Umbilical cord (tissue), 2 donors: ENCODE measurements around the gene SBF2. TPM values are rescaled to one million over a fixed set of nuclear protein-coding genes. Genes with fewer than 3 reads are reported as not detected.
A peak's percentile ranks its signal among the peaks of the same experiment; 100 is the strongest.

ENCODE experiments used
- DNase-seq: peaks from one replicate; pipeline ENCODE4 v3.0.0-alpha.2; 2015; ENCODE audit warnings: low spot score
- total RNA-seq: library from RNA; depleted of rRNA; stranded (reverse); fragments of >200 nt; gene quantifications from one replicate; pipeline ENCODE4 v1.2.3, GENCODE V29; 2014; ENCODE audit warnings: low replicate concordance; ENCODE audit not compliant: insufficient read depth

The SBF2 gene
- total RNA-seq, 1 donor from 2014 or later, result 85.7 TPM

DNA sequence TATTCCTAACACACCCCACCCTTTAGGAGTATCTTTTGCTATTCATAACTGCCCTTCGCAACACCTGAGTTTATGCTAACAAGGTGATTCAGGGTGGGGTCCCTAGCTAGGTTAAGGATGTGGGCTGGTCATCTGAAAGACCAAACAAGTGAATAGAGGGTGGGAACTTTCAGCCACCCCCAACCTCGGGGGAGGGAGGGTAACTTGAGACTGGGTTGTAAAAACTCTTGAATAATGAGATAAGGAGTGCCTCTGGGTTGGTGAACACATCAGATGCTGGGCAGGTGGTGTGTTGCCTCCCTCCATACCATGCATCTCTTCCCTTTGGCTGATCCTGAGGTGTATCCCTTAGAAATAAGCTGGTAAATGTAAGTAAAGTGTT lies 518.6 kb downstream of the SBF2 start:
- no peak for DNase-seq

DNA sequence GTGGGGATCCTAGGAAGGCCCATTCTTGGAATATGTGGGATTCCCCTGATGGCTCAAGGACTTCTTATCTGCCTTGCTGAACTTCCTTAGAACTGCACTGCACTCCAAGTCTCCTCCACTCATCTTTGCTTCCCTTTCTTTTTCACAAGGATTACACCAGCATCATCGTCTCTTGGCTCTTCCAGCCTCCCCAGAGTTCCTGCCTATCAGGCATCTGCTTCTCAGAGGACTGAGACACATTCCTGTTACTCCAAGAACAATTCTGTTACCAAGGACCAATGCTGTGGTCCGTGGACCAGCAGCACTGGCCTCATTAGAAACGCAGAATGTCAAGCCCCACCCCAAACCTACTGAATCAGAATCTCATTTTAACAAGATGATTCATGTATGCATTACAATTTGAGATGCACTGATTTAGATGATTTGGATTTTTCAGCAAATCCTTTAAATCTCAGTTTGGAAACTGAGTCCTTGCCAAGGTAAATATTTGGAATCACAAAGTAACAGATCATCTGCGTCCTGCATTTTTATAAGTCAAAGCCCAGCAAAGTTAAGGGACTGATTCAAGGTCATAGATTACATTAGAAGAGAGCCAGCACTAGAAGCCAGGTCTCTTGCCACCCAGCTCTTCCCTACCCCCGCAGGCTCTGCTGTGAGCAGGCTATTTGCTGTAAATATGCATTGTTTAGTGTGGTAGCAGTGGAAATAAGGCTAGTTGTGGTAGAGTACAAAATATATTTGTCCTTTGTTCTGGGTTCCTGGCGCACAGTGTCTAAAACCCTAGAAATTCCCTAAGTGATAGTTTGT lies 519.2 kb downstream of the SBF2 start:
- DNase-seq, result peak; percentile 77

DNA sequence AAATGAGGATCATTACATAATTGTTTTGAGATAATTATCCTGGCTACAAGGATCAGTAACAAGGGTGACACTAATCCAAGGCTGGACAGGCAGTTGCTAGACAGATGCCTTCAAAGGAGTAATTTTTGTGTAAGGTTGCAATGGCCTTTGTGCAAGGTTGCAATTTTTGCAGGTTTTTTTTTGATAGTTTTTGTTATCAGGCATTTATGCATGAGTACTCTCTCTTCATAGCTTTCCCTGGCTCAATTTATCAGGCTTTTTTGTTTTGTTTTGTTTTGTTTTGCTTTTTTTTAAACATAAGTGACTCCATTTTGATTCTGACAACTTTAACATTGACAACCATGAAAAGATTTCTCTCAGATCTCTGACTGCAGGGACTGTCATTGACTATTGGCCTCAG lies 519.9 kb downstream of the SBF2 start:
- DNase-seq, result no peak

DNA sequence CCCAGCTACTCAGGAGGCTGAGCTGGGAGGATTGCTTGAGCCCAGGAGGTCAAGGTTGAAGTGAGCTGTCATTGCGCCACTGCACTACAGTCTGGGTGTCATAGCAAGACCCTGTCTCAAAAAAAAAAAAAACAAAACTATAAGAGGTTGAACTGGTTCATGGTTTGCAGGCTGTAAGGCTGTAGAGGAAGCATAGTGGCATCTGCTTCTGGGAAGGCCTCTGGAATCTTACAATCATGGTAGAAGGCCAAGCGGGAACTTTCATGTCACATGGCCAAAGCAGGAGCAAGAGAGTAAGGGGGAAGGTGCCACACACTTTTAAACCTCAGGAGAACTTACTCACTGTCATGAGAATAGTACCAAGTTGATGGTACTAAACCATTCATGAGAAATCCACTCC lies 520.5 kb downstream of the SBF2 start:
- DNase-seq, result no peak

DNA sequence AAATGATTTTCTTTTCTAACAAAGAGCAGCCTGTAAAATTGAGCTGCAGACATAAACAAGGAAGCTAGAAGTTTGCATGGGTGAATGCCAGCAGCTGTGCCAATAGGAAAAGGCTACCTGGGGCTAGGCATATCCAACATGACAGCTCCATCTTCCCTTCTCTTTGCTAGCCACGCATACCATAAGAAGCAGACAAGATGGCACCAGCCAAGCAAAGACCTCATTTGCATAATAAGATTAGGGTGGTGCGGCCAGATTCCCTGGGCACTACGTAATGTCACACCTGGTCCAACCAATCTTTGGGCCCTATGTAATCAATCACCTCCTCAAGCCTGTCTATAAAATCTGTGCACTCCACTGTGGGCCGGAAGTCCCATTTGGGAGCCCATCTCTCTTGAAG lies 521.8 kb downstream of the SBF2 start:
- no peak for DNase-seq

DNA sequence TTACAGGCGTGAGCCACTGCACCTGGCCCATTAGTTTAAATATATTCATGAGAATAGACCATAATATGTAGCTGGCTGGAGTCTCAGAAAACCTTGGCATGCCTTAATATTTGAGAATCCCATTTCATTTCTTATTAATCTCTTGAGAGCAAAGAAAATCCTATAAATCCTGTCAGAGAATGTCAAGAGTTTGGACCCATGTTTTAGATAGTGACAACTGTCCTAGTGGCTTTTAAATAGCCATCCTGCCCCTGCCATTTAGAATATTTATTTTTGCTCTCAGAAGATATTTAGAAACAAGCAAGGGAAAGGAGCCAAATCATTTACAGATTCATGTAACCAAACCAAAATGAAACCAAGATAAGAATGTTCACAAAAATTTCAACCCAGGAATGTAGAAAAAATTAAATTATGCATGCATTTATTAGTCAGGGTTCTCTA lies 522.9 kb downstream of the SBF2 start:
- no peak for DNase-seq

DNA sequence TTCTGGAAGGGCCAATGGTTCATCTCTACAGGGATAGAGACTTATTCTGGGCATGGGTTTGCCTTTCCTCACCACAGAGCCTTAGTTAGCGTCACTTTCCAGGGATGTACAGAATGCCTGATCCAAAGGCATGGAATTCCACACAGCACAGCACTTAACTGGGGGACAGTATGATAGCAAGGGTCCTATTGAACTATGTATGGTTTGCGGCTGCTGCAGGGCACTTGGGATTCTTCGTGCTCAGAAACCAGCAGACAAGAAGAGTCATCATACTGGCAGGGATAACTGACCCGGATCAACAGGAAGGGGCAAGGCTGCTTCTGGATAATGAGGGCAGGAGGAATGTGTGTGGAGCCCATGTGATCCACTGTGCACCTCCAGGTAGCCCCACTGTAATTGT lies 524.4 kb downstream of the SBF2 start:
- DNase-seq, result no peak

DNA sequence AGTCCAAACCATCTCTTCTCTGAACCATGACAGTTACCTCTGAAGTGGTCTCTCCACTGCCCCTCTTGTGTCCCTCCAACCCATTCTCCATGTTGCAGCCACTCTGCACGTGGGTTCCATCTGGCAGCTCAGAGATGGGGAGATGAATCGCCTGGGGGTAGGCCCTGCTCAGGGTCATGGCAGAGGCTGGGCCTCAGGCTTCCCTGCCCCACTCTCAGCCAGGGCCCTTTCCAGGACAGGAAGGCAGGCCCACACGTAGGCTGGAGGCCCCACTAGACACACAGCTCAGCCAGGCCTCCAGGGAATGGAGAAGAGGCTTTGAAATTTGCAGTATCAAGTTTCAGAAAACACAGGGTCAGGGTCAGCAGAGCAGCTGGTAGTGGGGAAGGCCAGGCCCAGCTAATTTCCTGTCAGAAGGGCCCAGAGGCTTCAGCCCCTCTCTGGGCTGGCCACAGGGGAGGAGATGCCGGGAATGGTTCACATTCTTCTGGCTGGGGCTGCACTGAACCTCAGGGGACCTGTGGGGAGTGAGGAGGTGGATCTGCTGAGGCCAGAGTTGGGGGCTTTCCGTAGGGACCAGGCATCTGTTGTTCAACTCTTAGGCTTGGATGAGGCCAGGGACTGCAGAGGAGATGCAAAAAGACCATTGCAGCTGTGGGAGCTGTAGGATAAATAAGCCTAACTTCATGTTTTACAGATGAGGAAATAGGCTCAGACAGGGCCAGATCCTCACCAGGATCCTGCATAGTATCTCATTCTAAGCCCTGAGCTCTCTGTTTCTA lies 528.5 kb downstream of the SBF2 start:
- DNase-seq, result peak; percentile 87

DNA sequence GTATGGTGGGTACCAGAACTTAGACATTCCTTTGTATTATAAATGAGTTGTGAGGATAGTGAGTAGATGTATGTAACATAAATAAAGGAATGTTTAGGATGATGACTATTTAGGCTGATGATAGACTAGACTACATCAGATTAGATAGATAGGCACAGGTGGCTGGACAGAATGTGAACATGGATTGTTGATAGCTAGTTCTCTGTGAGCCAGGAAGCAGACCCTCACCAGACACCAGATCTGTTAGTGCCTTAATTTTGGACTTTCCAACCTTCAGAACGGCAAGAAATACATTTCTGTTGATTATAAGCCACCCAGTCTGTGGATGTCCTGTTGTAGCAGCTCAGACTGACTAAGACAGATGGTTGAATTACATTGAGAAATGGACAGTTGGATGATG lies 530.7 kb downstream of the SBF2 start:
- no peak for DNase-seq

DNA sequence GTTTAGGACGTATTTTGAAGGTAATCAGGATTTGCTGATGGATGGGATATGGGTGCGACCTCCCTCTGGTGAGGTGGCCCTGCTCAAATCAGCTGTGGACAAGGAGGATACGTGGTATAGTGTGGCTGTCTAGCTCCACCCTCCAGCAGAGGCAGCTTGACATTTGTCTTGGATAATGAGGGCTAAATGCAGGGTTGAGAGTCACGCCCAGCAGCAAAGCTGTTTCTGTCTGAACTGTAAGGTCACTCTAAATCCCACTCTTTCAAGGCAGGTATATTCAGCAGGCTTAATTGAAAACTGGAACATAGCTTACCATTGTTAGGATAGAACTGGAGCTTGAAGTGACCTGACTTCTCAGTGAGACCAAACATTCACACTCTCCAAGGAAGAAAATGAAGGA lies 531.5 kb downstream of the SBF2 start:
- DNase-seq, result no peak

DNA sequence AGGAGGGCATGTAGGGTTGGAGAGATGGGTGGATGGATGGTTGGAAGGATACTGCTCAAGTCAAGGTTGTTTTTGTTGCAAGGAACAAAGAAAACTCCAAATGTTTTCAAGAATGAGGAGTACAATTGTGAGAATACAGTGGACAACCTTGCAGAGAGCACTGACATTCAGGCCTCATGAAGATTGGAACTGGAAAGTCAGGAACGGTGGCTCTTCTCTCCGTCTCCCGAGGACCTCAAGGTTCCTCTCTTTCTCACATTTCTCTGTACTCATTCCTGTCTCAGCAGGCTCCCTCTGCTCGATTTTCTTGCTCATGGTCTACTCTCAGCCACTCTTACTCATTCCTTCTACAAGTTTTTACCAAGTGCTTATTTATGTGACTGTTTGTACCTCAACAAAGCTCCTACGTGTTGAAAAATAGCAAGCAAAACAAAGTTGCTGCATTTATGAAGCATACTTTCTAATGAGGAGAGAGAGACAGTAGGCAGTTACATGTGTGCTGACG lies 532.5 kb downstream of the SBF2 start:
- no peak for DNase-seq

DNA sequence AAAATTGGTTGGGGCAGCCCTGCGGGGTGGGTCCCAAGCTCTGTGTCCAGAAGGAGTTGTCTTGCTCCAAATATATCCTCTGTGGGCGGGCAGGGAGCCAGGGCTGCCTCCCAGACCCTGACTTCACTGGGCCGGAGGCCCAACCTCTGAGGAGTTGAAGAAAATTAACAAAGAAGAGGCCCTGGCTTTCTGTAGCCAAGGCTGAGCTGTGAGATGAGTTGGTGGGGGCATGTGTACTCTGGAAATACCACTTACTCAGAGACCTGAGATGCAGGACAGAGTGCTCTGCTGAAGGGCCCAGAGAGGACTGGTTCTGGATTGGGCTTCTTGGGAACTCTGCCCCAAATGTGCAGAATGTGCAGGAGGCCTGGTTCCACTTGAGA lies 533.8 kb downstream of the SBF2 start:
- peak; percentile 85 for DNase-seq

DNA sequence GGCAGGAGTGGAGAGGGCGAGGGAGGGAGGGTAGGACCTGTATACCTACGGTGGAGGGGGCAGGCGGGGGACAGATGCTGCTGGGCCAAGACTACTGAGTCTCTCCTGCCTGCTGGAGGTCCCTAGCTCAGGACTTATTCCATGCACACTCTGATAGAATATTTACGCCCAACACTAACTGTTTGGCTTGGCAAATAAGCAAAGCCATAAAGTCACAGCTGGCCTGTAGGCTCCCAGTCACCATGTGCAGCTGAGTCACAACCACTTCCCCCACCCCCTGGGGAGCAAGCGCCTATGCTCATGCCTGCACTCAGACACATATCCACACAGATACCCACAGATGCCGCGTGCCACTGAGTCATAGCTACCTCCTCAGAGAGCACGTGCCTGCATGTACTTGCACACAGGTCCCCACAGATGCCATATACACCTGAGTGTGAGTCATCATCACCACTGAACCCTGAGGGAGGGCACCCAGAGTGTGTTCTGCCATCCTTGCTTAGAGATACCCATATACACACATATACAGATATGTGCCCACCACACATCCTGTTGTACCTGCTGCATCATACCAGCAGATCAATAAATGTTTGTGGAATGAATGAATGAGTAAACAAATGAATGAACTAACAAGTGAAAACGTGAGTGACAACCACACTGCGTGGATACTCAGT lies 534.4 kb downstream of the SBF2 start:
- DNase-seq, result peak; percentile 78

DNA sequence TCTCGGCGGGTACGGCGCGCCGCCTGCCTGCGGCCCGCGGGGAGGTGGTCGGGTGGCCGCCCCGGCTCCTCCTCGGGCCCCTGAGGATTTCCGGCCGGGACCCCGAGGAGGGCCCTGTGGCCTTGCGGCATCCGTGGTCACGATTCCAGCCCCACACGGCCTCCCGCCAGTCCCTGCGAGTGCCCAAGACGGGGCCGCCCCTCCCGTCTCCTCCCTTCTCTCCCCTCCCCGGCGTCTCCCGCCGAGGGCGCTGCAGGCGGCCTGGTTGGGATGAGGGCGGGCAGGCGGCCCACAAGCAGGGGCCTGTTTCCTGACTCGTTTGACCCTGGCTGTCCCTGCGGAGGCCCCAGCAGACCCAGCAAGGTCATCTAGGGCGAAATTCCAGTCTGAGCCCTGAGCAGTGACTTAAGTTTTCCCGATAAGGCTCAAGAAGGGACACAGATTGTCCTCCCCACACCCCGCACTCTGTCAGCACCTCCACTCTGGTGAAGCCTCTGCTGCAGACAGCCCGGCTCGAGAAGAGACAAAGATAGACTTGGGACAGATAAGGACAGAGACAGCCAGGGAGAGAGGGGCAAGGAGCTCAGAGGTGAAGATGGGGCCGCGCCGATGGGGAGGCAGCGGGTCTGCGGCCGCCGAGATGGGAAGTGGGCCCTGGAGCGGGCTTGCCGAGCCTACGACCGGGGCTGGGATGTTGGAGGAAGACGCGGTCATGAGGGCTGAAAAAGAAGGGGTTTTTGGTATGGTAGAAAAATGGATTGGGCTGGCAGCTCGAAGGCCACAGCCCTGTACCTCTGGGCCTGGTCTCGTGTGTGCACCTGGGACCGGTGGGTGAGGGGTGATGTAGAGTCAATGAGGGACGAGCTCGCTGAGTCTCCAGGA lies 535.1 kb downstream of the SBF2 start:
- peak; percentile 92 for DNase-seq

DNA sequence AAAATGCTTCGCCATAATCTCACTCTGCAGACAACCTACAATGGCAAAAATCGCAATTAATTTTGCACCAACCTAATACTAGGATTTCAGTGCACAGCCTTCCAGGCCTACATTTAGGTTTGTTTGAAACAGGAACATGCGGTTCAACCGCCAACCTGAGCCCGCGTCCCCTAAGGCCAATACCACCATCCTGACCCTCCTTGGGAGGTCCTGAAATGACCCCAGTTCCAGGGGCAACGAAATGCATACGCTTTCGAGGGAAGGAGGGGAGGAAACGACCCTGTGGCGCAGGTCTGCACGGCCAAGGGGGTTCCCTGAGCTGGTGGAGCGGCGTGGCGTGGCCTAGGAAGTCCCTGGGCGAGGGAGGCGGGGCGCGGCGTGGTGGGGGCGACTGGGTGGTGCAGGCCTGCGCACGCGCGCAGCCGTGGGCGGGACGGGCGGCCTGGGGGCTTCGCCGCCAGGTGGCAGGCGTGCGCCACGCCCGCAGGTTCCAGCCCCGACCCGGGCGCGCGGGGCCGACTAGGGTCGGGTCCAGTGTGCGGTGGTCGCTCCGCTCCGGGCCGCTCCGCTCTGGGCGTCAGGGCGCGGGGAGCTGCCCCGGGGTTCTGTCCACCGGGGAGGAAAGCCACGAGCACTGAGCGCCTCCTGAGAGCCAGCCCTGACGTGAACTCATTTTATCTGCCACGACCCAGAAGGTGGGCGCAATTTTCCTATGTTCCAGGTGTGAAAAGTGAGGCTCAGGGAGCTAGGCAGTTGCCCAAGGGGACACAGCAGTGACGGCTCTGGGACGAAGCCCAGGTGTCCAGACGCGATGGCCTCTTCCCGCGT lies 536.0 kb downstream of the SBF2 start:
- peak; percentile 87 for DNase-seq

DNA sequence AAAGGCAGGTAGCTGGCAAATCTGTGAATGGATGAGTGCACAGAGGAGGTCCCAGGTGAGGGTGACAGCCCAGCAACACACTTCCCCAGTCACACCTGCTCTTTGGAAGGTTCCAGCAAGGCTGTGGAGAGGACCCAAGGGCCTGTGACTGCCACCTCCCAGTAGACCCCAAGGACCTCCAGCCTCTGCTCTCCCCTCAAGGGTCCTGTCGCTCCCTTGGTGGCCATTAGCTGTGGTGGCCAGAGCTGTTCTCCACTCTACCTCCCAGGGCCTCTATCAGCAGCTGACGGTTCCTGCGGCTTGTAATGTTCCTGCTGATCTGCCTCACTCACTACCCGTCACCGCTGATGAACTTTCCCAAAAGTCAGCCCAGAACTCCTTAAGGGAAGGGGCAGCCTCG lies 537.1 kb downstream of the SBF2 start:
- DNase-seq, result no peak

DNA sequence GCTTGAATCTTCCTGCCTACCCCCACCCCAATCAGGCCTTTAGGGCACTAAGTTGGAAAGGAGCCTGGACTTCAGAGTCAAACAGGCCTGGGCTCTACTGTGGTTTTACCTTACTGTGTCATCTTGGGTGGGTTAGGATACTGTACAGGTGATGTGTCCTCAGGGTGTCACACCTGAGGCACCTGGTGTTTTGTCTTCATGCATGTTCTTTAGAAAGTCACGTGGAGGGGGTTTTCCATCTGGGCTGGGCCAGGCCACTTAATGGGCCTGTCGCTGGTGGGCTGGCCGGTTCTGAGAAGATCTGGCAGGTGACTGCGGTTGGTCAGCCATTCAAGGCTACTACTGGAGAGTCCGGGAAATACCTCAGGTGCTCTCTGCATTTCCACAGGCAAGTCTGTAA lies 537.6 kb downstream of the SBF2 start:
- no peak for DNase-seq

DNA sequence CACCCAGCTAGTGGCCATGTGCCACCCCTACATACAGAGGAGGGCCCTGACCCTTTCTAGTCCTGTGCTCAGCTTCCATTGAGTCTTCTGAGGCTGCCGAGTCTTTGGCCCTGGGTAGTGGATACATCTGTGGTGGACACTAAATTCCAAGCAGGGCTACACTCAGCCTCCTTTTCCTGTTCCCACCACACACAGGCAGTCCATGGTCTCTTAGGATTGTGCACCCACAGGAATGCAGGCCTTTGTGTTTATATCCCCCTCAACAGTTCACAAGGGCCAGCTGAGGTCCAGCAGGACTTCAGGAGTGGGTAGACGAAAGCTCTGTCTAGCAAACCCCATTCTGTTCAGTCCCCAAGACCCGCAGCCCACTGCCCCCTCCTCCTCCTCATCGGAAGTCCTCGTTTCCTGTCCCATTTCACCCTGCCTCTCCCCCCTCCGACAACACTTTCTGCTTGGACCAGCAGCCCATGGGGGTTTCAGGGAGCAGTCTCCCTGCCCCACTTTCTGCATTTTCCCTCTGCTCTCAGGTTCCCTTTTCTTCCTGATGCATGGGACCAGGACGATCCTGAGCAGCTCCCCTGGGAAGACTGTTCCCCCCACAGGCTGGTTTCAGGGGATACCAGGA lies 538.3 kb downstream of the SBF2 start:
- DNase-seq, result no peak

DNA sequence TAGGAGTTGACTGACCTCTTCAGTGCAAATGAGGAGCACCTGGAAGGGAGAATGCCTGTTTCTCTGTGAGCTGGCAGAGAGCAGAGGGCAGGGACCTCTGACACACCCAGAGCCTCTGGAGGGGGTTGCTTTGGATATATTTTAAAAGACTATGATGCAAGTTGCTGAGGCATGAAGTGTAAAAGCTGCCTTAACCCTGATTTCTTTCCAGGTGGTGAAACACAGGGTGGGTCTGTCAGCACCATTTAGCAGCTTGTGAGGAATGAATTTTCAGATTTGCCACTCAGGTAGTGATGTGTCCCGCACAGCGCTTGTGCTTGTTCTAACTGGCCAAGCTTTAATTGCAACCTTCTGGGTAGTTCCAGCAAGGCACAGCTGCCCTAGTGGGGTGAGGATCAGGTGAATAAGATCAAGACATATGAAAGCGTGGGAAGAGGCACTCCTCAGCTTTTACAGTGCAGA lies 540.0 kb downstream of the SBF2 start:
- no peak for DNase-seq

DNA sequence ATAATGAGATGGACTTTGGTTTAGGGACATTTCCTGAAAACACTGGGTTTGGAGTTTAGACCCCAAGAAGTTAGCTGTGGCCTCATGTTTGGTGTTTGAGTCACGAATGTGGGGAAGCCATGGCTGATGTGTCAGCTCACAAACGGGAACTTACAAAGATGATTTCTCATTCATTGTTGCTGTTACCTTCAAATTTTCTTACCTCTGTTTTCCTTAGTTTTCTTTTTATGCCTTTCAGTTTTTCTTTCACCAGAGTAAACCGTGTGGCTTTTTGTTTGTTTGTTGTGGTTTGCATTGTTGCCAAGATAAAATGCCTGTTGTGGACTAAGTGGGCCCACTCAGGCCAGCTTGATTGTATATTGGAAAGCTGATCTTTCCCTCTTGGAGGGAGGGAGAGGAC lies 541.0 kb downstream of the SBF2 start:
- DNase-seq, result no peak
